HG03575 (cell line): ENCODE measurements around the gene MKRN1.
"Not testable (repeated sequence)": the region's sequence is repeated elsewhere in the genome, so short reads cannot be mapped to it uniquely, and the experiment has no call there.

ENCODE experiments used
- ATAC-seq: cut with Tn5 transposase; IDR thresholded peaks from one replicate; pipeline ENCODE4 v1.9.1; 2021; ENCODE audit not compliant: unreplicated experiment, insufficient number of reproducible peaks, low FRiP score; ENCODE audit errors: extremely low read depth

The MKRN1 gene

DNA sequence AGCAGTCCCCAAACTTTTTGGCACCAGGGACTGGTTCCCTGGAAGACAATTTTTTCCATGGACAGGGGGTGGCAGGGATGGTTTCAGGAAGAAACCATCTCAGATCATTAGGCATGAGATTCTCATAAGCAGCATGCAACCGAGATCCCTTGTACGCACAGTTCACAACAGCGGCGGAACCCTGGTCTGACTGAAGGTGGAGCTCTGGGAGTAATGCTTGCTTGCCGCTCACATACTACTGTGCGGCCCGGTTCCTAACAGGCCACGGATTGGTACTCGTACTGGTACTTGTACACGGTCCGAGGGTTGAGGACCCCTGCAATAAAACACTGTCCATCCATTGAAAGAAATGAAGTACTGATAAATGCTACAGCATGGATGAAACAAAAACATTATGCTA lies 32.8 kb downstream of the MKRN1 start:
- ATAC-seq: no peak

DNA sequence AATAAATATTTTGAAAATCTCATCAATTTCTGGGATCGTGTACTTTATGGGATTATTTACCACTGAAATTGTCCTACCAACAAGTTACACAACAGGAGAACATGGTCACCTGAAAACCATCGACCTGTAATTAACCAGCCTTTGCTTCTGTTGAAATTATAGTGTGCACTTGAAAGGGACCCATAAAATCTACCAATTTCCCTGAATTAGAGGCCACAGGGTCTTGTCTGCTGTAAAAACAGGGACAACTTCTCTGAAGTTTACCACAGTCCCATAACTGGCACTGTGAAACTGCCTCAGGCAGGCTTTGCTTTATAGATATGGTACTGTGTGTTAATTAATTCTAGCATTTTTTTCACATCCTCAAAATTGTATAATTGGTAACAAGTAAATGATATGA lies 37.8 kb downstream of the MKRN1 start:
- no peak for ATAC-seq

DNA sequence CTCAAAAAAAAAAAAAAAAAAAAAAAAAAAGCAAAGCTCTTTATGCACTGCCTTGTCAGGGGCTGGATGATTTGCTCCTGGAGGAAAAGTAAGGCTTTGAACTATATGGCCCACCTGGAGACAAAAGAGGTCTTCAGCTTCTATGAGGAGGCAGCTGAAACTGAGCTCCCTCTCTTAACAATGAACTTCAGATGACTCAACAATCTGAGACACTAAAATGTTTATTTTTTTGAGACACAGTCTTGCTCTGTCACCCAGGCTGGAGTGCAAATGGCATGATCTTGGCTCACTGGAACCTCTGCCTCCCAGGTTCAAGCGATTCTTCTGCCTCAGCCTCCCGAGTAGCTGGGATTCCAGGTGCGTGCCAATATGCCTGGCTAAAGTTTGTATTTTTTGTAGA lies 38.7 kb downstream of the MKRN1 start:
- no peak for ATAC-seq

DNA sequence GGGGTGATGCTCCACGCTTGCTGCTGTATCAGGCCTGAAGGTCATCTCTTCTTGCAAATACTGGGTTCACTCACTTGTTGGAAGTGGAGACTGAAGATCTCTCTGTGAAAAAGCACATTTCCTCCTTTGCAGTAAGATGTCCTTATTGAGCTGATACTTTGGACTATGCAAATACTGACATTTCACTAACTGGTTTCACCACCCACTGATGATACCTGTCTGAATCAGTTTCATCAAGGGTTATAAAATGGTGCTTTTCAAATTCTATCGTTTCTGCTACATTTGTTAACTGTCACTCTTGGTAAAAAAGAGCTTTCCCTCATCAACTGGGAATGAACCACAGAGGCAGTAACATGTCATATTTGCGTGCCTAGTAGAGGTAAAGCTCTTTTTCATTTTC lies 39.9 kb downstream of the MKRN1 start:
- ATAC-seq: no peak

DNA sequence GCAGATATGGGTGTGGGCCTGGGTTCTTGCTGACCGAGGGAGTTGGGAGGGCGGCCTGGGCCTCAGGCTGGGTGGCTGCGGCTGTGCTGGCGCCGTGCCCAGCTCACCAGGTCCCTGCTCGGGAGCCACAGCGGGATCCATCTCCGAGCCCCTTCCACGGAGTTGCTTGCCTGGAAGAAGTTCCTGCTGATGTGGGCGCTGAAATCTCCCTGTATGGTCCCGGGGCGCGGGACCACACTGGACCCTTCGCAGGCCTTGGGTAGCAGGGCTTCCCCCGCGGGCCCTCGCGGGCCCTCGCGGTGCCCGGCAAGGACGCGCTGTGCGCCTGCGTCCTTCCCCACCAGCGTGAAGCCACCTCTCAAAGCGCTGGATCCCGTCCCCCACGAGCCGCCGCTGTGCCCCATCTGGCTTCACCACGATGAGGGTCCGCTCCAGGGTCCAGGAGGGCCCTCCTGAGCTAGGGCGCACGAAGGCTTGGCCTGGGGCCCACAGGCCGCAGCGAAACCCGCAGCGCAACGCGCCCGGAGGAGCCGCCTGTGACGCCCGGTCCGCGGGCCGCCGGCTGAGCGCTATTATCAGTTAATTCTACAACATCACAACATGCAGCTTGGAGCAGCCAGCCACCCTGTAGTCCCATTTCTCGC lies 43.9 kb downstream of the MKRN1 start:
- no peak for ATAC-seq

DNA sequence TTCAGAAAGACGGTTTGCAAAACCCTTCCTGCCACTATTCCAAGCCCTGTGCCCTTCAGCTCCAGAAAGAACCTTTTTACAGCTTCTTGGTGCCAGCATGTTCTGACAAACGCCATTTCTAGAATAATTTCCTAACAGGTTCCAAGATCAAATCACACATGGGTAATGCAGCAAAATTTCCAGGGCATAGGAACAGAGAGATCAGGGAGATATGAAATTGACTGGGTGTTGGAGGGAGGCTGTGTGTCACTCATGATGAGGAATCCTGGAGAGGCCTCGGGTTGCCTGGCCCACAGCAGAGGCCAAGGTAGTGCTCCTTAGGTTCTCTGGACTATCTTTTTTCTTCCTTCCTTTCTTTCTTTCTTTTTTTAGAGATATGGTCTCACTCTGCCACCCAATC lies 45.9 kb downstream of the MKRN1 start:
- ATAC-seq: no peak

DNA sequence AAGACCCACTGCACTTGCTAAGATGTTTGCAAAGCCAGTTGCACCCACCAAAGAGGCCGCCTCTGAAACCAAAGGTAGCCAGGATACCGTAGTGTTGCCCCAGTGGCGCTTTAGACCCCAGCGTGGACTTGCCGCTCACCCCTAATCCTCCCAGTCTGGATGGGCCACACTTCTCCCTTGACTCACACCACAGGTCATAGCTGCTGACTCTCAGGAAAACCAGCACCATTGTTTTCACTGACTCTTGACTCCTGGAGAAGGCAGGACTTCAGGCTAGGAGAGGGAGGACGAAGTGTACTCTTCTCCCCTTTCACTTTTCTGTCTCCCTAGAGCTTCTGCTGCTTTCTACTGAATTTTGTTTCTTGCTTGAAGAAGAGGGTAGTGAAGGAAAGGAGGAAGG lies 53.2 kb downstream of the MKRN1 start:
- no peak for ATAC-seq

DNA sequence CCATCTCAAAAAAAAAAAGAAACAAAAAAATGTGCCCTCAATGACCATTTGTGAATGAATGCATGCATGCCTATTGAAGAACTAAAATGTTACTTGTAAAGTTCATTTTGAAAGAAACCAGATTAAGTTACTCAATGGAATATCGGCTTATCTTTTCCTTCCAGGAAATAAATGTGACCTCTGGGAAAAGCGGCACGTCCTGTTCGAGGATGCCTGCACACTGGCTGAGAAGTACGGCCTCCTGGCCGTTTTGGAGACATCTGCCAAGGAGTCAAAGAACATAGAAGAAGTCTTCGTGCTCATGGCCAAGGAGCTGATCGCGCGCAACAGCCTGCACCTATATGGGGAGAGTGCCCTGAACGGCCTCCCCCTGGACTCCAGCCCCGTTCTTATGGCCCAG lies 53.6 kb downstream of the MKRN1 start:
- ATAC-seq: no peak

DNA sequence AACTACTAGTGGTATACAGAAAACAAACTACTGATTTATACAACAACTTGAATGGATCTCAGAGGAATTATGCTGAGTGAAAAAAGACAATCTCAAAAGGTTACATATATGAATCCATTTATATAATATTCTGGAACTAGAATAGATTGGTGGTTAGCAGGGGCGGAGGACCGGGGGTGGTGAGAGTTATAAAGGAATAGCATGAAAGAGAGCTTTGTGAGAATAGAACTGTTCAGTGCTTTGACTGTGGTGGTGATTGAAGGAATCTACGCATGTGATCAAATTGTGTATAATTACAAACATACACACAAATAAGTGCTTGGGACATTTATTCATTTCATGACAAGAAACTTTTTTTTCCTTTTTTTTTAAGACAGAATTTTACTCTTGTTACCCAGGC lies 55.8 kb downstream of the MKRN1 start:
- ATAC-seq: no peak

DNA sequence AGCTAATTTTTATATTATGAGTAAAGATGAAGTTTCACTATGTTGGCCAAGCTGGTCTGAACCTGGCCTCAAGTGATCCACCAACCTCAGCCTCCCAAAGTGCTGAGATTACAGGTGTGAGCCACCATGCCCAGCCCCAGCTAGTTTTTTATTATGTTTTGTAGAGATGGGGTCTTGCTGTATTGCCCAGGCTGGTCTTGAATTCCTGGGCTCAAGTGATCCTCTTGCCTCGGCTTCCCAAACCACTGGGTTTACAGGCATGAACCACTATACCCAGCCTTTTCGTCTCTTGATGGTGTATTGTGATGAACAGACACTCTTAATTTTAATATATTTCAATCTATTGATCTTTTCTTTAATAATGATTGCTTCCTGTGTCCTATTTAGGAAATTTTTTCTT lies 57.8 kb downstream of the MKRN1 start:
- no peak for ATAC-seq

DNA sequence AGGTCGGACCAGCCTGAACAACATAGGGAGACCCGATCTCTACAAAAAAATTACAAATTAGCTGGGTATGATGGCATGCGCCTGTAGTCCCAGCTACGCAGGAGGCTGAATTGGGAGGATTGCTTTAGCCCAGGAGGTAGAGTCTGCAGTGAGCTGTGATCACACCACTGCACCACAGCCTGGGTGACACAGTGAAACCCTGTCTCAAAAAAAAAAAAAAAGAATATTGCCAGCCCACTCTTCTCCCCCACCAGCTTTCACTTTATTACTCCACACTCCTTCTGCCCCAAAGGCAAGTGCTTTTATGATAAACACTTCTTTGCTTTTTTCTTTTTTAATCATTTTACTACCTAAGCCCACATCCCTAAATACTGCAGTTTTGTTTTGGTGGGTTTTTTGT lies 60.7 kb downstream of the MKRN1 start:
- no peak for ATAC-seq

DNA sequence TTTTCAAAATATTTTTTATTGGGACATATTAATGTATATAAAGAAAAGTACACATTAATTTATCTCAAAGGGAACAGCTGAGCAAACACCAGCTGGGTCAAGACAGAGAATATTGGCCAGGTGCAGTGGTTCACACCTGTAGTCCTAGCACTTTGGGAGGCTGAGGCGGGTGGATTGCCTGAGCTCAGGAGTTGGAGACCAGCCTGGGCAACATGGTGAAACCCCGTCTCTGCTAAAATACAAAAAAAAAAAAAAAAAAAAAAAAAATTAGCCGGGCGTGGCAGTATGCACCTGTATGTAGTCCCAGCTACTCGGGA lies 61.2 kb downstream of the MKRN1 start:
- ATAC-seq: not testable (repeated sequence)

DNA sequence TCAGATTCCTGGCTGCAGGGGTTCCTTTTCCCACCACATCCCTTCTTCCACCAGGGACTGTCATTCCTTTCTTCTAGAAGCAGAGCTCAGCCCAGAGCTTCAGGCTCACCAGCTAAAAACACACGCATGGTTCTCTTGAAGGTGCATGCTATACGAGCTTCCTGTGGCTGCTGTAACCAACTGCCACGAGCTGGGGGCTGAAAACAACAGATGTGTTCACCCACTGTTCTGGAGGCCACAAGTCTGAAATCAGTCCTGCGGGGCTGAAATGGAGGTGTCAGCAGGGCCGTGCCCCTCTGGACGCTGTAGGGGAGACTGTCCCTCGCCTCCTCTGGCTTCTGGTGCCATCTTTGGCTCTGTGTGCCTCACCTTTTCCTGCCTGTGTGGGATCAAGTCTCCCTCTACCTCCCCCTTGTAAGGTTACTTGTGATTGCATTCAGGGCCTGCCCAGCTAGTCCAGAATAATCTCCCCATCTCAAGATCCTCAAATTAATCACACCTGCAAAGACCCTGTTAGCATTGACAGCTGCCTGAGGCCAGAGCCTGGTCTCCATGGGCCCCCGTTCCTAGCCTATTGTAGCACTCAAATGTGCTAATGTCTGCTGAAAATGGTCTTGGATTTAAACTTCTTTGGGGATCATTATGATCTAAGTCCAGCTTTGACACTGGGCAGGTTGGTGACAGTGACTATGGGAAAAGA lies 61.7 kb downstream of the MKRN1 start:
- no peak for ATAC-seq

DNA sequence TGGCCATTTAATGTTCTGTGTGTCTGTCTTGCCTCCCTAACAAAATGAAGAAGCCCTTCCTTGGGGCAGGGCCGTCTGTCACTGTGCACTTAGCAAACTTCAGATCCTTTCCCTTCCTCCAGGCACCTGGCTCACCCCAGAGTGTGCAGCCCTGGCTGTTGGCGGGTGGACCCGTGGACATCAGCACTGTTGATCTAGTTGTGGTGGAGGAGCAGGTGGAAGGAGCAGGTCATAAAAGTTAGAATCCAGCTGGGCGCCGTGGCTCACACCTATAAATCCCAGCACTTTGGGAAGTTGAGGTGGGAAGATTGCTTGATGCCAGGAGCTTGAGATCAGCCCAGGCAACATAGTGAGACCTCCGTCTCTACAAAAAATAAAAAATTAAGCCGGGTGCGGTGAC lies 62.7 kb downstream of the MKRN1 start:
- no peak for ATAC-seq

DNA sequence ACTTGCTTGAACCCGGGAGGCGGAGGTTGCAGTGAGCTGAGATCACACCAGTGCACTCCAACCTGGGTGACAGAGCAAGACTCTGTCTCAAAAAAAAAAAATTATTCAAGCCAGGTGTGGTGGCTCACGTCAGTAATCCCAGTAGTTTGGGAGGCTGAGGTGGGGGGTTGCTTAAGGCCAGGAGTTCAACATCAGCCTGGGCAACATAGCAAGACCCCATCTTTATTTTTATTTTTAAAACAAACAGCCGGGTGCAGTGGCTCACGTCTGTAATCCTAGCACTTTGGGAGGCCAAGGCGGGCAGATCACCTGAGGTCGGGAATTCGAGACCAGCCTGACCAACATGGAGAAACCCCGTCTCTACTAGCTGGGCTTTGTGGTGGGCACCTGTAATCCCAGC lies 63.5 kb downstream of the MKRN1 start:
- not testable (repeated sequence) for ATAC-seq

DNA sequence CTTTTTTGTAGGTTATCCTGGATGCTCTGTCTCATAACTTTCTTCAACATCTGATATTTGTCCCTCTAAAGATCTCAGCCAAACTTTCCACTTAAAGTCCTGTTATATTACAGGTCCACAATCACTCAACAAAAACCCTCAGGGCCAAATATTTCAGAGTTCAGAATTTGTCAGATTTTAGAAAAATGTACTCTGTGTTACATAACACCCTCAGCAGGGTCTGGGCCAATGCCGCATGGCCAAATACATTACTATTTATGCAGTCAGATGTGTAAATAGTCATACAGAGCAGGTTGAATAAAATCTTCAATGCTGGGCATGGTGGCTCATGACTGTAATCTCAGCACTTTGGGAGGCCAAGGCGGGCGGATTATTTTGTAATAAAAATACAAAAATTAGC lies 63.9 kb downstream of the MKRN1 start:
- ATAC-seq: no peak

DNA sequence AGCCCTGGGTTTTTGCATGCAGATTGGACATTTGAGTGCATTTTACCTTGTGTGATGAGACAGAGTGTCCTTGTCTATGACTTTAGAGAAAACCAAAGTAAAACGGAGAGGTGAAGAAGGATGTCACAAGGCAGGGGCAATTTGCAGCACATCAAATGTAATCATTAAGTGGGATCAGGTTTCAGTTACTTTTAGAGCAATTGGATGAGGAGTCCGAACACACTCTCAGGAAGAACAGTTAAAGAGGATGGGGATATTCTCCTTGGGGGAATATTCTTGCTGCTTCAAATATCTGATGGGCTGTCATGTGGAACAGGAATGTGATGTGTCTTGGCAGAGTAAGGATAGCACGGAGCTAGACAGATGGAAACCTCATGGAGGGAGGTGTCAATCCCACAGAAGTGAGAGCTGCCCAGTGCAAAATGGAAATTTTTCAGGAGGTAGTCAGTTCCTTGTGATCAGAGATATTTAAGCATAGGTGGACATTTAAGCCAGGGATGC lies 74.7 kb downstream of the MKRN1 start:
- no peak for ATAC-seq

DNA sequence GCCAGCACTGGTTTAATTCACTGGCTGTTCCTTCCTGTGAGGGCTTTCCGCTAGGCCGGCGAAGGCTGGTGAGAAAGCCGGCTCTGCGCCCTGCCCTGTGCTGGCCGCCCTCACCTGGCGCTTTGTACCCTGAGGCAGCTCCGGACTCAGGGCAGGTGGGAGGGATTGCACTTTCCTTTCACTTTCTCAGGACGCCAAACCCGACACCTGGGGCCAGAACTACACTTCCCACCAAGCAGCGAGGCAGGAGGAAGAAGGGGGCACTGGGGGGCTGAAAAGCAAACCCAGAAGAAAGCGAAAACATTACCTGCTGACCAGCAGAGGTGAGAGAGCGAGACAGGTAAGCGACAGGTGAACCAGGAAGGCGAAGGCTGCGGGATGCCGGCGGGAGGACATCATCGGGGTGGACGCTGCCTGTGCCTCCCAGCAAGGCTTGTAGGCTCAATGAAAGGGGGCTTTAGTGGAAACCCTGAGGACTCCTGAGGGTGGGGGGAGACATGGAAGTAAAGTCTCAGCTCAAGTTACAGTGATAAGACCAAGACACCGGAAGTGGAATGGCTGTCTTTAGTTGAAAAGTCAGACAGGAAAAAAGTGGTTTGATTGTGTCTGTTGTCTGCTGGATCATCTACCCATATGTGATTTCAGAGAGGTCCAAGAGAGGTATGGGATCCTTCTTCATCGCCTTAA lies 75.3 kb downstream of the MKRN1 start, which contains the start of gene RAB19:
Gene RAB19 (plus strand): TSS at position 181 of the 687 bp plus-strand sequence. CDS start 3,589 bp downstream, outside the sequence.
- ATAC-seq: no peak
